Bronchial epithelial cell (primary cell): Measurements from ENCODE around the gene PLRG1. TPM values are rescaled to one million over a fixed set of nuclear protein-coding genes. Genes with fewer than 3 reads are reported as not detected.

ENCODE experiments used
- DNase-seq: peaks from one replicate; pipeline ENCODE4 v3.0.0-alpha.2; 2010; ENCODE audit warnings: low read depth
- FAIRE-seq: peaks from 2 replicates; lab custom pipeline; 2011; peaks lifted over from hg19 to GRCh38; lab: Jason Lieb, UNC
- H3K27me3 ChIP-seq: 2 replicates; pipeline ENCODE4 v1.5.1; 2011; ENCODE audit warnings: low read length; ENCODE audit not compliant: control insufficient read depth, insufficient read depth
- H3K36me3 ChIP-seq: 2 replicates; pipeline ENCODE4 v1.5.1; 2011; ENCODE audit warnings: low read length; ENCODE audit not compliant: control insufficient read depth, insufficient read depth
- H3K4me3 ChIP-seq: 2 replicates; pipeline ENCODE4 v1.5.1; 2011; ENCODE audit warnings: mild to moderate bottlenecking, low read depth, low read length, control low read depth
- total RNA-seq: library from RNA; depleted of rRNA; stranded (reverse); fragments of >200 nt; gene quantifications from 2 replicates; pipeline ENCODE4 v1.2.1, GENCODE V29; 2014
- TF ChIP-seq, protein P1 (sequence below): IDR thresholded peaks from 2 replicates; pipeline ENCODE4 v1.5.1; 2011; ENCODE audit warnings: mild to moderate bottlenecking, moderate library complexity, low read length, control low read depth, inconsistent platforms; ENCODE audit not compliant: insufficient read depth, severe bottlenecking

PLRG1 gene
- total RNA-seq, 1 donor from 2014 or later: 106 TPM

DNA sequence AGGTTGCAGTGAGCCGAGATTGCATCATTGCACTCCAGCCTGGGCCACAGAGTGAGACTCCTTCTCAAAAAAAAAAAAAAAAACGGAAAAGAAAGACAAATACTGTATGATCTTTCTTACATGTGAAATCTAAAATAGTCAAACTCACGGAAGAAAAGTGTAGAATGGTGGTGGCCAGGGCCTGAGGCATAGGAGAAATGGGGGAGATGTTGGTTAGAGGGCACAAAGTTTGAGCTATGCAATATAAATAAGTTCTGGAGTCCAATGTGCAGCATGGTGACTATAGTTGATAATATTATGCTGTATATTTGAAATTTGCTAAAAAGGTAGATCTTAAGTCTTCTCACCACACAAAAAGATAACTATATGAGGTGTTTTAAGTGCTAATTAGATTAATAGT is 41.7 kb upstream of the PLRG1 start:
- no peak for DNase-seq
- Histone ChIP-seq H3K36me3 (no peaks in the 10 kb centered on the region), H3K4me3 (no peak overlapping the region), H3K27me3 (no peaks in the 10 kb centered on the region)
- TF ChIP-seq, protein P1, sequence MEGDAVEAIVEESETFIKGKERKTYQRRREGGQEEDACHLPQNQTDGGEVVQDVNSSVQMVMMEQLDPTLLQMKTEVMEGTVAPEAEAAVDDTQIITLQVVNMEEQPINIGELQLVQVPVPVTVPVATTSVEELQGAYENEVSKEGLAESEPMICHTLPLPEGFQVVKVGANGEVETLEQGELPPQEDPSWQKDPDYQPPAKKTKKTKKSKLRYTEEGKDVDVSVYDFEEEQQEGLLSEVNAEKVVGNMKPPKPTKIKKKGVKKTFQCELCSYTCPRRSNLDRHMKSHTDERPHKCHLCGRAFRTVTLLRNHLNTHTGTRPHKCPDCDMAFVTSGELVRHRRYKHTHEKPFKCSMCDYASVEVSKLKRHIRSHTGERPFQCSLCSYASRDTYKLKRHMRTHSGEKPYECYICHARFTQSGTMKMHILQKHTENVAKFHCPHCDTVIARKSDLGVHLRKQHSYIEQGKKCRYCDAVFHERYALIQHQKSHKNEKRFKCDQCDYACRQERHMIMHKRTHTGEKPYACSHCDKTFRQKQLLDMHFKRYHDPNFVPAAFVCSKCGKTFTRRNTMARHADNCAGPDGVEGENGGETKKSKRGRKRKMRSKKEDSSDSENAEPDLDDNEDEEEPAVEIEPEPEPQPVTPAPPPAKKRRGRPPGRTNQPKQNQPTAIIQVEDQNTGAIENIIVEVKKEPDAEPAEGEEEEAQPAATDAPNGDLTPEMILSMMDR: no peak
- FAIRE-seq: no peak

DNA sequence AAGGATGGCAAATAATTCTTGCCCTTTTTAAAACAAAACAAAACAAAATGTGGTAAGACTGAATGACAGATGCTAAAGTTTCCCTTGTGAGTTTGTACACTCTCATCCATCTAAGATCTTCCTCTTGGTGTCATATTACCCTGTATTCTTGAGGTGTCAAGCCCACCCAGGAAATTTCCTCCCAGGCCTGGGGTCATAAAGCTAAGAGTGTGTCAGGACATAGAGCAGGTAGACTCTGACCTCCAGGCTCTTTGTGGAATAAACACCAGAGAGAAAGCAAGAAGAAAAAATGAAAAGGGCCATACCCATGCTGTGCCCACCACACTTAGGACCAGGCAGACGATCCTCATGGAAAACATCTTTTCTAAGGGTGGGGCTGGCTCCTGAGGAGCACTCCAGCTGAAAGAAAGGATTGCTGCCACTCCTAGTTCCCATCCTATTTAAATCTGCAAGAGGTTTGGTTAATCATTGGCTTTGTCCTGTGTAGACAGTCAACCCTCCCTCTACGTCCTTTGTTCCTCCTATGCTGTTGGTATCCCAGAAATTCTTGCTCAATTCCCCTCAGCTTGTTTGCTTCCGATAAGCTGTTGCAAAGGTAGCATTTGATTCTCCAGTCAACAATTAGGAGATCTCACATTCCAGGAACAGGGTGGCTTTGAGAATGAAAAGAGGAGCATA is 40.3 kb upstream of the PLRG1 start, which contains the start of gene FGA:
Gene FGA, minus strand, starts transcription at position 414 of the 678 bp plus-strand sequence. Its CDS starts 55 bp downstream, at position 359.
- FAIRE-seq (no peak), DNase-seq (no peak)
- Histone ChIP-seq H3K27me3 (no peaks in the 10 kb centered on the region), H3K4me3 (no peak within 1 kb of the TSS), H3K36me3 (no peaks in the 10 kb centered on the region)
- TF ChIP-seq, protein P1: no peak

DNA sequence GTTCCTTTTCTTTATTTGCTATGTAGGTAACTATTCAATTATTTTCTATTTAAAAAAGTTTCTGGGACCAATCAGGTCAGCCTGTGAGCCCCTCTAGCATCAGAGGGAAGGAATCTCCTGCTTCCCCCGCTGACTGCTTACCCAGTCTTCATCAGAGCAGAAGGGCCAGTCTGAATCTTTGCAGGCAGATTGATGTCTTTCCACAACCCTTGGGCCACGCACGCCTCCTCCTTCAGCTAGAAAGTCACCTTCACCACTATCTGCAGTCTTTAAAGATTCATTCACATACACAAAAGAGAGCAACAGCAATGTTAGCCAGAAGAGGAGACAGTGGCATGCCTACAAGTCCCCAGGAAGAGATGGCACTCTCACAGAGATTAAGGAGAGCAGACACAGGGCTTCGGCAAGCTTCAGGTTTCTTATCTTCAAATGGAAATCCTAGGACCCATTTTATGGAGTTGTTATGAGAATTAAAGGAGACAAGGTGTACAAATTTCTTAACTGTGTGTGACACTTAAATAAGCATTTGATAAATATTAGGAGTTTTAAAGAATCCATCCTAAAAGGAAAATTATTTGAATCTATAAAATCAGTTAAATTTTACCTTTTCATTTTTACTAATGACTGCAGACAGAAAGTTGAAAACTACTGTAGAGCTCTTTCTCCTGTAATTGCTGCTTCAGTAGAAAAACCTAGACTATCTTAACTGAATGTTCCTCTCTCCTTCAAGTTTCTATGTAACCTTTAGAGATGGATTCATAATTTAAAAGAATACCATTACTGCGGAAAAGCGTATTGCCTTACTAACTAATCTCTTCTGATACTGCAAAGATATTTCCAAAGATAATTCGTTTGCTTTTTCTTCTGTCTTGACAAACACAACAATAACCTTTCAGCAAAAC is 39.3 kb upstream of the PLRG1 start:
- Histone ChIP-seq H3K27me3 (no peaks in the 10 kb centered on the region), H3K4me3 (no peak overlapping the region), H3K36me3 (no peaks in the 10 kb centered on the region)
- FAIRE-seq (no peak), DNase-seq (no peak)
- TF ChIP-seq, protein P1: no peak

DNA sequence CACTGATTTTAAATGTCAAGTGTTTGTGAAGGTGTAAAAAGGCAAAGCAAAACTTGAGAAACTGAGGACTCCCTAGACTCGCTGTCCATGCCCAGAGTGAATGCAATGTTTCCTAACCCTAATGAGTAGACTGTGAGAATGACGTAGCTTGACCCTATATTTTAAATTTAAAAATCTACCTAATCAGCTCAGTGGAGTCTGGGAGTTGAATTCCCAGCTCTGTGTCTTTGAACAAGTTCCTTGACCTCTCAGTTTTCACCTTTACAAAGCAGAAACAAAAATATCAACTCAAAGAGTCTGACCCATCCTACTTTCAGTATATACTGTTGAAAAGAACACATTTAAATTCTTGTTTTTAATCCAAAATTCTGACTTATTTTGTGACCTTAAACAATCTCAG is 38.0 kb upstream of the PLRG1 start:
- DNase-seq (no peak), FAIRE-seq (no peak)
- H3K36me3 ChIP-seq: no peaks in the 10 kb centered on the region
- no peaks in the 10 kb centered on the region for H3K27me3 ChIP-seq
- TF ChIP-seq, protein P1: no peak
- no peak overlapping the region for H3K4me3 ChIP-seq

DNA sequence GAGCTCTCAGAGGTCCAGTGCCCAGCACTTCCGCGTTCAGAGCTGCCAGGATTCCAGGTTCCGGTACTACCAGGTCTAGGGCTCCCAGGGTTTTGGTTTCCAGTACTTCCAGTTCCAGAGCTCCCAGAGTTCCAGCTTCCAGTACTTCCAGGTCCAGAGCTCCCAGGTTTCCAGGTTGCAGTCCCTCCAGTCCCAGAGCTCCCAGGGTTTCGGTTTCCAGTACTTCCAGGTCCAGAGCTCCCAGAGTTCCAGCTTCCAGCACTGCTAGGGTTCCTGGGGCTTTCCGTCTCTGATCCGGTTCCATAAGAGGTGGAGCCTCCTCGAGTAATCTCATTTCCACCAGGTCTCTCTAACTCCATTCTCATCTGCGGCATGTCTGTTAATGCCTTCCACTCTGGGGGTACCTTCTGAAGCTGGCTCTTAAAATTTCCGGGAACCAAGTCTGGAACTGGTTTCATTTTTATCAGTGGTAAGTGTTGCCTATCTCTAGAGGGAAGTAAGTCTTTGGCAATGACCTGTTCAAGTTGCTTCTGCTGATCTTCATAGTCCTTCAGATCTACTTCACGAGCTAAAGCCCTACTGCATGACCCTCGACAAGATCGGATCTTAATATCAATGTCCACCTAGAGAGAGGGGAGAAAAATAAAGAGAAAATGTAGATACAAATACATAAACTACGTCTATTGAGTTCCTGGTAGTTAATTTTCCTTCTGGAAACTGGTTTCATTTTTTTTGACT is 36.3 kb upstream of the PLRG1 start:
- FAIRE-seq (no peak), DNase-seq (no peak)
- H3K27me3 ChIP-seq: no peaks in the 10 kb centered on the region
- TF ChIP-seq, protein P1: no peak
- H3K36me3 ChIP-seq: no peaks in the 10 kb centered on the region
- no peak overlapping the region for H3K4me3 ChIP-seq
